MM.1S (cell line): ENCODE measurements around the gene ITLN2.

Experiments used
- EZH2 ChIP-seq: fragments of 300-600 bp; sonication (generic); optimal IDR thresholded peaks from 2 replicates; pipeline ENCODE3; 2017; ENCODE audit warnings: low read depth, mild to moderate bottlenecking, antibody characterized with exemption, low read length, mixed read lengths
- EZH2phosphoT487 ChIP-seq: fragments of 300-600 bp; sonication (generic); IDR thresholded peaks from 2 replicates; pipeline ENCODE4 v1.6.1; 2018; ENCODE audit warnings: antibody characterized with exemption, low read length
- TF ChIP-seq, protein P1 (sequence below): fragments of 300-600 bp; sonication (generic); IDR thresholded peaks from 2 replicates; pipeline ENCODE4 v1.5.1; 2016; ENCODE audit warnings: antibody characterized with exemption, low read length, mixed read lengths

DNA sequence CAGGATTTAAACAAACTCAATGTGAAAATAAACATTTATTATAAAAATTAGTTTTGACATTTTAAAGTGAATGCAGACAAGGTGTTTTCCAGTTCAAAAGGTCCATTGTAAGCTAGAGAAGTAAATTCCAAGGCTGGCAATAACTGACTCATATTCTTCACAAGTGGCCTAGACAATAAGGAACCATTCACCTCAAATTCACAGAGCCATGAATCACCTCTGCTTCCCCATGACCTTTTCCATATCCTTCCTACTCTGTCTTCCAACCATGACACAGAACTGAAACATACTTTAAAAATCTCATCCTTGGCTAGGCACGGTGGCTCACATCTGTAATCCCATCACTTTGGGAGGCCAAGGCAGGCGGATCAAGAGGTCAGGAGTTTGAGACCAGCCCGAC lies 41.6 kb upstream of the ITLN2 start:
- TF ChIP-seq, protein P1, sequence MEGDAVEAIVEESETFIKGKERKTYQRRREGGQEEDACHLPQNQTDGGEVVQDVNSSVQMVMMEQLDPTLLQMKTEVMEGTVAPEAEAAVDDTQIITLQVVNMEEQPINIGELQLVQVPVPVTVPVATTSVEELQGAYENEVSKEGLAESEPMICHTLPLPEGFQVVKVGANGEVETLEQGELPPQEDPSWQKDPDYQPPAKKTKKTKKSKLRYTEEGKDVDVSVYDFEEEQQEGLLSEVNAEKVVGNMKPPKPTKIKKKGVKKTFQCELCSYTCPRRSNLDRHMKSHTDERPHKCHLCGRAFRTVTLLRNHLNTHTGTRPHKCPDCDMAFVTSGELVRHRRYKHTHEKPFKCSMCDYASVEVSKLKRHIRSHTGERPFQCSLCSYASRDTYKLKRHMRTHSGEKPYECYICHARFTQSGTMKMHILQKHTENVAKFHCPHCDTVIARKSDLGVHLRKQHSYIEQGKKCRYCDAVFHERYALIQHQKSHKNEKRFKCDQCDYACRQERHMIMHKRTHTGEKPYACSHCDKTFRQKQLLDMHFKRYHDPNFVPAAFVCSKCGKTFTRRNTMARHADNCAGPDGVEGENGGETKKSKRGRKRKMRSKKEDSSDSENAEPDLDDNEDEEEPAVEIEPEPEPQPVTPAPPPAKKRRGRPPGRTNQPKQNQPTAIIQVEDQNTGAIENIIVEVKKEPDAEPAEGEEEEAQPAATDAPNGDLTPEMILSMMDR = no peak
- TF ChIP-seq EZH2 = no peak
- TF ChIP-seq EZH2phosphoT487 = no peak
